IMR-90 (cell line): ENCODE results near the gene PLA2G4E. TPM values are rescaled to one million over a fixed set of nuclear protein-coding genes. Genes with fewer than 3 reads are reported as not detected.

ENCODE experiments used
- ATAC-seq: fragments of 200-7000 bp; cut with Tn5 transposase; 2 replicates; pipeline ENCODE4 v1.9.1; 2020; ENCODE audit warnings: low read depth, mild to moderate bottlenecking, moderate library complexity
- BruUV-seq: library from RNA; stranded (reverse); fragments of 400-500 nt; replicated peaks from 2 replicates; lab custom pipeline; 2021; lab: Mats Ljungman, UMichigan
- CTCF ChIA-PET: fragments of 300-600 bp; formaldehyde crosslinking; extraction: SDS; loops from one replicate; lab custom pipeline; 2021; ENCODE audit warnings: antibody characterized with exemption; lab: Yijun Ruan, JAX
- POLR2A ChIA-PET: fragments of 300-600 bp; sonication (Branson Sonifier 250); formaldehyde crosslinking; loops from one replicate; lab custom pipeline; 2022; ENCODE audit warnings: antibody characterized with exemption; ENCODE audit not compliant: unreplicated experiment; lab: Charles Lee
- DNase-seq: peaks from one replicate; pipeline ENCODE4 v3.0.0; 2013
- H2AFZ ChIP-seq: replicated peaks from 2 replicates; pipeline ENCODE3; 2013; ENCODE audit warnings: low read length, mild to moderate bottlenecking; ENCODE audit not compliant: poor library complexity
- H2AK5ac ChIP-seq: 2 replicates; pipeline ENCODE4 v1.6.1; 2013; ENCODE audit warnings: low read depth, low read length, inconsistent platforms
- H2AK9ac ChIP-seq: replicated peaks from 2 replicates; pipeline ENCODE3; 2013; ENCODE audit warnings: mild to moderate bottlenecking, low read depth, low read length, moderate library complexity; ENCODE audit not compliant: poor library complexity
- H2BK120ac ChIP-seq: 2 replicates; pipeline ENCODE4 v1.6.1; 2013; ENCODE audit warnings: low read depth, low read length, inconsistent platforms
- H2BK15ac ChIP-seq: 3 replicates; pipeline ENCODE4 v1.6.1; 2013; ENCODE audit warnings: low read depth, low read length, inconsistent platforms
- H2BK20ac ChIP-seq: 2 replicates; pipeline ENCODE4 v1.6.1; 2013; ENCODE audit warnings: low read depth, mild to moderate bottlenecking, inconsistent platforms, low read length, moderate library complexity
- H2BK5ac ChIP-seq: 2 replicates; pipeline ENCODE4 v1.6.1; 2013; ENCODE audit warnings: mild to moderate bottlenecking, low read depth, low read length, inconsistent platforms; ENCODE audit not compliant: poor library complexity, severe bottlenecking
- H3K14ac ChIP-seq: replicated peaks from 2 replicates; pipeline ENCODE4 v1.6.1; 2013; ENCODE audit warnings: low read depth, low read length, inconsistent platforms
- H3K18ac ChIP-seq: 2 replicates; pipeline ENCODE4 v1.6.1; 2013; ENCODE audit warnings: low read depth, low read length, control low read depth
- H3K23ac ChIP-seq: 2 replicates; pipeline ENCODE4 v1.6.1; 2013; ENCODE audit warnings: low read depth, low read length, inconsistent platforms
- H3K27ac ChIP-seq: 2 replicates; pipeline ENCODE4 v1.5.1; 2013; ENCODE audit warnings: mild to moderate bottlenecking, control low read depth, low read length; ENCODE audit not compliant: insufficient read depth
- H3K27me3 ChIP-seq: 2 replicates; pipeline ENCODE4 v1.6.1; 2013; ENCODE audit warnings: low read length; ENCODE audit not compliant: control insufficient read depth, insufficient read depth
- H3K36me3 ChIP-seq: 2 replicates; pipeline ENCODE4 v1.6.1; 2013; ENCODE audit warnings: low read length, mixed read lengths; ENCODE audit not compliant: control insufficient read depth, insufficient read depth
- H3K4ac ChIP-seq: 2 replicates; pipeline ENCODE4 v1.6.1; 2013; ENCODE audit warnings: low read depth, low read length, inconsistent platforms
- H3K4me1 ChIP-seq: 2 replicates; pipeline ENCODE4 v1.6.1; 2013; ENCODE audit warnings: low read length, mixed read lengths; ENCODE audit not compliant: control insufficient read depth, insufficient read depth
- H3K4me2 ChIP-seq: 2 replicates; pipeline ENCODE4 v1.6.1; 2013; ENCODE audit warnings: low read depth, mild to moderate bottlenecking, control low read depth, low read length, moderate library complexity
- H3K4me3 ChIP-seq: 2 replicates; pipeline ENCODE4 v1.5.1; 2013; ENCODE audit warnings: low read depth, mild to moderate bottlenecking, control low read depth, low read length, moderate library complexity; ENCODE audit not compliant: insufficient read depth
- H3K56ac ChIP-seq: 2 replicates; pipeline ENCODE4 v1.6.1; 2013; ENCODE audit warnings: low read length, inconsistent platforms; ENCODE audit not compliant: insufficient read depth; ENCODE audit errors: extremely low read depth
- H3K79me1 ChIP-seq, 2 experiments: 2 replicates each; pipeline ENCODE4 v1.6.1; 2013; ENCODE audit warnings: low read length in 2 of 2, inconsistent platforms in 1 of 2, low read depth in 1 of 2
- H3K9ac ChIP-seq: 2 replicates; pipeline ENCODE4 v1.6.1; 2013; ENCODE audit warnings: low read depth, low read length, control low read depth
- H3K9me1 ChIP-seq: 2 replicates; pipeline ENCODE4 v1.6.1; 2013; ENCODE audit warnings: low read length, inconsistent platforms; ENCODE audit not compliant: insufficient read depth
- H3K9me3 ChIP-seq: 2 replicates; pipeline ENCODE4 v1.6.1; 2013; ENCODE audit warnings: low read length; ENCODE audit not compliant: control insufficient read depth, insufficient read depth
- H4K20me1 ChIP-seq: 2 replicates; pipeline ENCODE4 v1.6.1; 2013; ENCODE audit warnings: low read length, inconsistent platforms; ENCODE audit not compliant: insufficient read depth
- H4K5ac ChIP-seq: 2 replicates; pipeline ENCODE4 v1.6.1; 2013; ENCODE audit warnings: mild to moderate bottlenecking, low read depth, low read length, control low read depth
- H4K8ac ChIP-seq, 2 experiments: 2 replicates each; pipeline ENCODE4 v1.6.1; 2013; ENCODE audit warnings: low read depth in 2 of 2, low read length in 2 of 2, control low read depth in 1 of 2, inconsistent platforms in 1 of 2
- H4K91ac ChIP-seq: 2 replicates; pipeline ENCODE4 v1.6.1; 2013; ENCODE audit warnings: low read depth, low read length, inconsistent platforms; ENCODE audit not compliant: insufficient read depth
- BHLHE40 ChIP-seq: fragments of 150-350 bp; IDR thresholded peaks from 2 replicates; pipeline ENCODE4 v1.6.1; 2016; ENCODE audit warnings: mild to moderate bottlenecking, low read depth, low read length
- CEBPB ChIP-seq: IDR thresholded peaks from 2 replicates; pipeline ENCODE4 v1.6.1; 2012; ENCODE audit warnings: low read depth, low read length, improper control_type of control experiment
- CHD1 ChIP-seq: IDR thresholded peaks from 2 replicates; pipeline ENCODE4 v1.6.1; 2012; ENCODE audit warnings: low read depth, low read length, improper control_type of control experiment
- CTCF ChIP-seq: conservative IDR thresholded peaks from 2 replicates; pipeline ENCODE4 v1.5.1; 2012; ENCODE audit warnings: mild to moderate bottlenecking, low read depth, low read length, improper control_type of control experiment
- ELK1 ChIP-seq: fragments of 150-350 bp; IDR thresholded peaks from 2 replicates; pipeline ENCODE4 v1.6.1; 2016; ENCODE audit warnings: low read depth, mild to moderate bottlenecking, low read length, moderate library complexity, borderline replicate concordance
- FOS ChIP-seq: fragments of 150-350 bp; IDR thresholded peaks from 2 replicates; pipeline ENCODE4 v1.6.1; 2016; ENCODE audit warnings: low read depth, low read length
- MAZ ChIP-seq: IDR thresholded peaks from 2 replicates; pipeline ENCODE4 v1.6.1; 2012; ENCODE audit warnings: low read depth, mild to moderate bottlenecking, low read length, improper control_type of control experiment, moderate library complexity, borderline replicate concordance
- MXI1 ChIP-seq: IDR thresholded peaks from 2 replicates; pipeline ENCODE4 v1.6.1; 2012; ENCODE audit warnings: low read depth, mild to moderate bottlenecking, low read length, moderate library complexity, borderline replicate concordance
- NFE2L2 ChIP-seq: fragments of 150-350 bp; IDR thresholded peaks from 2 replicates; pipeline ENCODE4 v1.6.1; 2016; ENCODE audit warnings: low read depth, mild to moderate bottlenecking, low read length
- POLR2A ChIP-seq: IDR thresholded peaks from 2 replicates; pipeline ENCODE4 v1.6.1; 2012; ENCODE audit warnings: mild to moderate bottlenecking, low read depth, low read length
- RAD21 ChIP-seq: IDR thresholded peaks from 2 replicates; pipeline ENCODE4 v1.6.1; 2012; ENCODE audit warnings: low read length, improper control_type of control experiment
- RFX5 ChIP-seq: IDR thresholded peaks from 2 replicates; pipeline ENCODE4 v1.8.0; 2012; ENCODE audit warnings: low read depth, mild to moderate bottlenecking, low read length, moderate library complexity
- SMC3 ChIP-seq: fragments of 150-350 bp; IDR thresholded peaks from 2 replicates; pipeline ENCODE4 v1.6.1; 2016; ENCODE audit warnings: low read depth, mild to moderate bottlenecking, antibody characterized with exemption, low read length, moderate library complexity
- USF2 ChIP-seq: fragments of 150-350 bp; IDR thresholded peaks from 2 replicates; pipeline ENCODE4 v1.6.1; 2017; ENCODE audit warnings: mild to moderate bottlenecking, antibody characterized with exemption, low read length, low read depth
- WGBS, 2 experiments: methylation state at CpG; one replicate each; pipeline versions ENCODE4 v1.1.5 to v1.1.7; 2013; ENCODE audit warnings: missing lambda C conversion rate in 2 of 2; ENCODE audit not compliant: insufficient read length in 1 of 2; ENCODE audit errors: extremely low coverage in 2 of 2; 5-methylcytosine and 5-hydroxymethylcytosine counted together
- dilution Hi-C: fragments of 300-500 bp; cut with HindIII; formaldehyde crosslinking; loops from one replicate; pipeline ENCODE4 v1.14.3; 2018; ENCODE audit warnings: low sequenced_read_pairs; ENCODE audit not compliant: unreplicated experiment
- in situ Hi-C: fragments of 300-500 bp; cut with MboI; formaldehyde crosslinking; loops from 3 replicates; pipeline ENCODE4 v1.14.3; 2019; ENCODE audit warnings: low sequenced_read_pairs, inconsistent platforms, mixed read lengths
- intact Hi-C: fragments of 100-400 bp; cut with micrococcal nuclease; formaldehyde crosslinking; loops from 2 replicates; pipeline ENCODE4 v1.10.0; 2022
- polyA plus RNA-seq, 3 experiments: library from polyadenylated mRNA; depleted of rRNA; stranded (reverse); fragments of >200 nt; gene quantifications; 2 replicates each; pipeline ENCODE4 v1.2.3, GENCODE V29; 2012; ENCODE audit warnings: low replicate concordance in 1 of 3
- total RNA-seq: library from RNA; depleted of rRNA; stranded (reverse); fragments of >200 nt; gene quantifications from 2 replicates; pipeline ENCODE4 v1.2.3, GENCODE V29; 2012

Gene PLA2G4E
- total and polyA plus RNA-seq, 2 of the 4 experiments (the other 2 are of a cell fraction), result not detected

- dilution Hi-C loops, result no loop called here
- no TSS peak for BruUV-seq
Measured at GRCh38 chr15:42053010-42053409, 32.2 kb upstream of the PLA2G4E start.

More at GRCh38 chr15:42053010-42053409, 32.2 kb upstream of the PLA2G4E start:
- in situ Hi-C loops (no loop called here), intact Hi-C loops (no loop called here)
- H4K8ac ChIP-seq, result no peak overlapping the region
- no peak overlapping the region for H3K9ac ChIP-seq
- H4K91ac ChIP-seq, result no peak overlapping the region
- H3K9me1 ChIP-seq, result no peaks in the 10 kb centered on the region; the same call in 1 of the 2 replicates
- ATAC-seq (no peak), DNase-seq (no peak)
- H3K56ac ChIP-seq, result no peak overlapping the region
- ChIA-PET CTCF (interaction anchor here (1.4 kb wide), 1 partner anchor 64 kb away, joined by 4 read pairs; no protein-coding TSS in a partner anchor), POLR2A (no interaction called here)
- no peak overlapping the region for H2BK120ac ChIP-seq
- H3K9me3 ChIP-seq, result no peaks in the 10 kb centered on the region
- no peaks in the 10 kb centered on the region for H3K79me1 ChIP-seq
- H2AK5ac ChIP-seq, result no peak overlapping the region
- H2AFZ ChIP-seq, result no peak overlapping the region
- no peak overlapping the region for H3K27ac ChIP-seq
- TF ChIP-seq POLR2A, result no peak
- no peak for TF ChIP-seq ELK1
- TF ChIP-seq SMC3, result no peak
- no peak for TF ChIP-seq RAD21
- TF ChIP-seq NFE2L2, result no peak
- no peak for TF ChIP-seq FOS
- no peak for TF ChIP-seq CTCF
- TF ChIP-seq USF2, result no peak
- TF ChIP-seq CEBPB, result no peak
- no peak for TF ChIP-seq MXI1
- TF ChIP-seq CHD1, result no peak
- TF ChIP-seq MAZ, result no peak
- no peak for TF ChIP-seq RFX5
- TF ChIP-seq BHLHE40, result no peak
- H3K23ac ChIP-seq, result no peak overlapping the region
- no peak overlapping the region for H2BK15ac ChIP-seq
- no peaks in the 10 kb centered on the region for H3K4me1 ChIP-seq
- no peak overlapping the region for H2AK9ac ChIP-seq
- H2BK5ac ChIP-seq, result no peak overlapping the region
- H3K18ac ChIP-seq, result no peak overlapping the region
- no peak overlapping the region for H3K4ac ChIP-seq
- no peak overlapping the region for H3K4me3 ChIP-seq
- H3K36me3 ChIP-seq, result no peaks in the 10 kb centered on the region
- H4K20me1 ChIP-seq, result peaks cover 5% of the 10 kb centered on the region; the same call in 1 of the 2 replicates
- no CpG with 5 or more reads among the region's 4 CpGs for WGBS, 2 experiments
- H4K5ac ChIP-seq, result no peak overlapping the region
- peaks cover 70% of the 10 kb centered on the region for H3K27me3 ChIP-seq
- no peak overlapping the region for H3K14ac ChIP-seq
- H2BK20ac ChIP-seq, result no peak overlapping the region
- no peak overlapping the region for H3K4me2 ChIP-seq
